Endometrial microvascular endothelial cells (primary cell): ENCODE measurements around the gene C4B. TPM values are rescaled to one million over a fixed set of nuclear protein-coding genes. Genes with fewer than 3 reads are reported as not detected.
"Not testable (repeated sequence)": the region's sequence is repeated elsewhere in the genome, so short reads cannot be mapped to it uniquely, and the experiment has no call there.

ENCODE experiments used
- in situ Hi-C: cut with HindIII; loops from 2 replicates; pipeline ENCODE4 v1.10.0; 2017; ENCODE audit warnings: low sequenced_read_pairs, low pct_unique_long_range_greater_than_20kb; ENCODE audit errors: inconsistent ontology term
- total RNA-seq: library from RNA; depleted of rRNA; stranded (reverse); fragments of >200 nt; gene quantifications from one replicate; pipeline ENCODE4 v1.2.3, GENCODE V29; 2015; ENCODE audit errors: inconsistent ontology term

Gene C4B
- 1.1 TPM for total RNA-seq

GRCh38 chr6:32014547-32014946, at the start of gene C4B:
Gene C4B (plus strand): TSS chr6:32014795. CDS start chr6:32014846, 51 bp downstream.
- in situ Hi-C loops: not testable (repeated sequence)

- in situ Hi-C loops: no loop called here
These were observed 48.9 kb upstream of the C4B start for GRCh38 chr6:31965700-31966099.

GRCh38 chr6:31966506-31966905, 48.1 kb upstream of the C4B start:
- in situ Hi-C loops: no loop called here

- in situ Hi-C loops: no loop called here
These were observed 47.3 kb upstream of the C4B start for GRCh38 chr6:31966997-31967925.

GRCh38 chr6:31967926-31968320, 46.7 kb upstream of the C4B start:
- in situ Hi-C loops: no loop called here

GRCh38 chr6:31968326-31968725, 46.3 kb upstream of the C4B start:
- in situ Hi-C loops: no loop called here

GRCh38 chr6:31968791-31969711, 45.5 kb upstream of the C4B start:
- in situ Hi-C loops: no loop called here

GRCh38 chr6:31969712-31970603, 44.6 kb upstream of the C4B start:
- in situ Hi-C loops: no loop called here

GRCh38 chr6:31970604-31971271, 43.9 kb upstream of the C4B start:
- in situ Hi-C loops: no loop called here

GRCh38 chr6:31971279-31971992, 43.2 kb upstream of the C4B start:
- in situ Hi-C loops: no loop called here

GRCh38 chr6:31971993-31972708, 42.4 kb upstream of the C4B start, which contains the start of gene DXO:
Gene DXO (minus strand): TSS chr6:31972138. CDS start chr6:31971675, 463 bp downstream.
- in situ Hi-C loops: no loop called here

GRCh38 chr6:31972709-31973350, 41.8 kb upstream of the C4B start:
- in situ Hi-C loops: no loop called here

- in situ Hi-C loops: not testable (repeated sequence)
These were observed 38.5 kb upstream of the C4B start for GRCh38 chr6:31976065-31976464.

- in situ Hi-C loops: no loop called here
These were observed 36.7 kb upstream of the C4B start for GRCh38 chr6:31977816-31978431.

- in situ Hi-C loops: no loop called here
These were observed 35.8 kb upstream of the C4B start for GRCh38 chr6:31978831-31979230.
